Measurements from ENCODE around the gene FBXL19. TPM values are rescaled to one million over a fixed set of nuclear protein-coding genes. Genes with fewer than 3 reads are reported as not detected.
A peak's percentile ranks its signal among the peaks of the same experiment; 100 is the strongest.

FBXL19 gene
- total and polyA plus RNA-seq, 2 donors (not counting 1 experiment from before 2014, with no cell fraction given) = 3.1 to 14.5 TPM

DNA sequence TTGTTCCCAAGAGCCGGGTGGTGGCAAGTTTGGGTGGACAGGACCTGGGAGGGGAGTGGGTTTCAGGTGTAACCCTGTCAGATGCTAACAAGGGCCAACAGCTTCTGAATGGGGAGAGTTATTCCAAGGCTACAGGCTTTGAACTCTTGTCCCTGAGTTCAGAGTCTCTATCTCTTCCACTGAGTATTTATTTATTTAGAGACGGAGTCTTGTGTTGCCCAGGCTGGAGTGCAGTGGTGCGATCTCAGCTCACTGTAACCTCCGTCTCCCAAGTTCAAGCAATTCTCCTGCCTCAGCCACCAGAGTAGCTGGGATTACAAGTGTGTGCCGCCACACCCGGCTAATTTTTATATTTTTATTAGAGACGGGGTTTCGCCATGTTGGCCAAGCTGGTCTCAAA, 31.6 kb downstream of the FBXL19 start:
- H4K20me1 ChIP-seq (ENCODE audit: control insufficient read depth, extremely low read depth, insufficient read depth, low read length) = no peaks in the 10 kb centered on the region
- peaks cover 12% of the 10 kb centered on the region for H3K36me3 ChIP-seq (ENCODE audit: control insufficient read depth, insufficient read depth, low read length)
- H3K9me3 ChIP-seq (ENCODE audit: control insufficient read depth, insufficient read depth, low read depth, low read length) = no peaks in the 10 kb centered on the region
- peaks cover 16% of the 10 kb centered on the region for H3K4me1 ChIP-seq (ENCODE audit: control insufficient read depth, extremely low read depth, insufficient read depth, low read length)
- no peak overlapping the region for H3K4me3 ChIP-seq (replicated peaks in 1 of 4; ENCODE audit: control extremely low read depth in 1 of 4, insufficient read depth in 1 of 4, low read depth in 3 of 4, low read length in 4 of 4)
- no peak overlapping the region for H3K9ac ChIP-seq (ENCODE audit: insufficient read depth, low read length)
- peaks cover 15% of the 10 kb centered on the region for H3K79me2 ChIP-seq (ENCODE audit: control insufficient read depth, insufficient read depth, low read length)
- no peak for DNase-seq (ENCODE audit: low read depth in 2 of 2)
- H3K27me3 ChIP-seq (ENCODE audit: control insufficient read depth, insufficient read depth, low read length) = no peaks in the 10 kb centered on the region
- H3K27ac ChIP-seq (ENCODE audit: insufficient read depth, low read length) = no peak overlapping the region
- H3K4me2 ChIP-seq (ENCODE audit: extremely low read depth, insufficient read depth, low read length) = no peak overlapping the region
- H2AFZ ChIP-seq (ENCODE audit: low read length) = no peak overlapping the region
- TF ChIP-seq EZH2 (IDR thresholded peaks at IDR 0.05; ENCODE audit: low read length, missing control alignments) = no peak
- TF ChIP-seq, protein P1, sequence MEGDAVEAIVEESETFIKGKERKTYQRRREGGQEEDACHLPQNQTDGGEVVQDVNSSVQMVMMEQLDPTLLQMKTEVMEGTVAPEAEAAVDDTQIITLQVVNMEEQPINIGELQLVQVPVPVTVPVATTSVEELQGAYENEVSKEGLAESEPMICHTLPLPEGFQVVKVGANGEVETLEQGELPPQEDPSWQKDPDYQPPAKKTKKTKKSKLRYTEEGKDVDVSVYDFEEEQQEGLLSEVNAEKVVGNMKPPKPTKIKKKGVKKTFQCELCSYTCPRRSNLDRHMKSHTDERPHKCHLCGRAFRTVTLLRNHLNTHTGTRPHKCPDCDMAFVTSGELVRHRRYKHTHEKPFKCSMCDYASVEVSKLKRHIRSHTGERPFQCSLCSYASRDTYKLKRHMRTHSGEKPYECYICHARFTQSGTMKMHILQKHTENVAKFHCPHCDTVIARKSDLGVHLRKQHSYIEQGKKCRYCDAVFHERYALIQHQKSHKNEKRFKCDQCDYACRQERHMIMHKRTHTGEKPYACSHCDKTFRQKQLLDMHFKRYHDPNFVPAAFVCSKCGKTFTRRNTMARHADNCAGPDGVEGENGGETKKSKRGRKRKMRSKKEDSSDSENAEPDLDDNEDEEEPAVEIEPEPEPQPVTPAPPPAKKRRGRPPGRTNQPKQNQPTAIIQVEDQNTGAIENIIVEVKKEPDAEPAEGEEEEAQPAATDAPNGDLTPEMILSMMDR (conservative IDR thresholded peaks at IDR 0.05 in 1 of 2, IDR thresholded peaks at IDR 0.05 in 1 of 2; ENCODE audit: low read depth in 1 of 2, low read length in 2 of 2) = no peak

DNA sequence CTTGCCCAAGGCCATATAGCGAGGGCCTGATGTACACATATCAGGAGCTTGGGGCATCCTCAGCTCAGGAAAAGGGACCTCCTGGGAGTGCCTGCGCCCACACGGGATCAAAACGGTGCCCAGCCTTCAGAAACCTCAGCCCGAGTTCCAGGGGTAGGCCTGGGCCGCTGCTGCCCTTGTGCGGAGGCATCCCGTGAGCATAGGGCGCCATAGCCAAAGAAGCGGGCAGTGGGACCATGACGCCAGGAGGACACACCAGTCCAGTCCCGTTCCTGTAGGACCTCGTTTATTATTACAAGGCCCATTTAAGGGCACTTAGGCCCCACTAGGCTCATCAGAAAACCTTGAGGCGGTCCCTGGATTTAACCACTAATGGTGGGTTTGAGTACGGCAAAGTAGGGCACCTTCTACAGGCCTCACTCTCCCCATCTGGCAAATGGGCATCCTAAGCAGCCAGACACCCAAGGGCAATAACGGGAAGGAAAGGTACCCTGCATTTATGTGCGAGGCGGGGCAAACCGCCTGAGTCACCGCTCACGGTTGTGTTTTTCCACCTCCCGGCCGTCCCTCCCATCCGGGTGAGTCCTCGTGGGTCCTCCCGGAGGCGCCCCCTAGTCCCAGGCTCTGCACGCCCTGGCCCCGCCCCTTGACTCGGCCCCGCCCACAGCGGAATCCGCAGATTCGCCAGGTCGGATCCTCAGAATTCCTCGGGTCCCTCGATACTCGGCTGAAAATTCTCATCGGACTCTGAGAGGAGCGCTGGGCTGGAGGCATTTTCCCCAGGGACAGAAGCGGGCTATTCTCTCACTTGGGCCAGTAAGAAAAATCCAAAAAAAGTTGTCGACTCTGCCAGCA, 33.5 kb downstream of the FBXL19 start:
- Histone ChIP-seq H3K79me2 (ENCODE audit: control insufficient read depth, insufficient read depth, low read length) (peaks cover 12% of the 10 kb centered on the region), H2AFZ (ENCODE audit: low read length) (peak overlapping the region; percentile 89), H4K20me1 (ENCODE audit: control insufficient read depth, extremely low read depth, insufficient read depth, low read length) (no peaks in the 10 kb centered on the region), H3K36me3 (ENCODE audit: control insufficient read depth, insufficient read depth, low read length) (peaks cover 23% of the 10 kb centered on the region), H3K9me3 (ENCODE audit: control insufficient read depth, insufficient read depth, low read depth, low read length) (no peaks in the 10 kb centered on the region), H3K4me3 (replicated peaks in 1 of 4; ENCODE audit: control extremely low read depth in 1 of 4, insufficient read depth in 1 of 4, low read depth in 3 of 4, low read length in 4 of 4) (peak overlapping the region; percentile 76 to 94 (median 83)), H3K27me3 (ENCODE audit: control insufficient read depth, insufficient read depth, low read length) (no peaks in the 10 kb centered on the region), H3K9ac (ENCODE audit: insufficient read depth, low read length) (peak overlapping the region; percentile 100), H3K27ac (ENCODE audit: insufficient read depth, low read length) (peak overlapping the region; percentile 94), H3K4me2 (ENCODE audit: extremely low read depth, insufficient read depth, low read length) (peak overlapping the region; percentile 89), H3K4me1 (ENCODE audit: control insufficient read depth, extremely low read depth, insufficient read depth, low read length) (peaks cover 3% of the 10 kb centered on the region)
- no peak for TF ChIP-seq EZH2 (IDR thresholded peaks at IDR 0.05; ENCODE audit: low read length, missing control alignments)
- TF ChIP-seq, protein P1 (conservative IDR thresholded peaks at IDR 0.05 in 1 of 2, IDR thresholded peaks at IDR 0.05 in 1 of 2; ENCODE audit: low read depth in 1 of 2, low read length in 2 of 2) = peak in 1 of 2 donors; percentile 21
- DNase-seq (ENCODE audit: low read depth in 2 of 2) = peak; percentile 84 to 86

DNA sequence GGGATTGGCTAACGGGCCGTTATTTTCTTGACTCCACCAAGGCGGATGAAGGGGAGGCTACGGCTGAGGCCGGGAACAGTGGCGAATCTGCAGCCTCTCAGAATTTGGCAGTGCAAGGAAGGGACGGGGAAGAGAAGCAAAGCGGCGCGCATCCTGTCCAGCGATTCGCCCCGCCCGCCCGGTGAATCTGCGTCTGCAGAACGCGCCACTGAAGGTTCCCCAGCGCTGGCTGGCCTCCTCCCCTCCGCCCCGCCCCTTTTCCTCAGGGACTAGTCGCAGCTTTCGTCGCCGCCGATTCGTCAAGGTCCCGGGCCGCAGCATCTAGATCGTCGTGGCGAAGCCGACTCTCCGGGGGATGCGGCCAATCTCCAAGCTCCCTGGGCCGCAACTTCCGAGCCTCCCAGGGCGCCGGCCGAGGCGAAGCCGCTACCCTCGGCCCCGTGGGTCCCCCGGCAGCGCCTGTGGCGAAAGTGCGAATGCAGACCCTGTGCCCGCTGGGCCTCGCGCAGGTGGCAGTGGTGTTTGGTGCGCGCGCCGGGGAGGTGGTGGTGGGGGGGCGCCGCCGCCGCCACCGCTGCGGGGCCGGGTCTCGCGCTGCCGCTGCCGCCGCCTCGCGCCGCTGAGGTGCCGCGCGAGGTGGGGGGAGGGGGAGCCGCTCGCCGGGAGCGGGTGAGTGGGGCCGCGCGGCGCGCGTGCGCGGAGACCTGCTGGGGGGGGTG, 34.2 kb downstream of the FBXL19 start, which contains the start of gene SETD1A:
Gene SETD1A, plus strand, starts transcription at position 299 of the 719 bp plus-strand sequence. CDS start 978 bp downstream, outside the sequence.
- peaks cover 23% of the 10 kb centered on the region for H3K36me3 ChIP-seq (ENCODE audit: control insufficient read depth, insufficient read depth, low read length)
- H3K9me3 ChIP-seq (ENCODE audit: control insufficient read depth, insufficient read depth, low read depth, low read length) = no peaks in the 10 kb centered on the region
- TF ChIP-seq, protein P1 (conservative IDR thresholded peaks at IDR 0.05 in 1 of 2, IDR thresholded peaks at IDR 0.05 in 1 of 2; ENCODE audit: low read depth in 1 of 2, low read length in 2 of 2) = no peak
- TF ChIP-seq EZH2 (IDR thresholded peaks at IDR 0.05; ENCODE audit: low read length, missing control alignments) = no peak
- H4K20me1 ChIP-seq (ENCODE audit: control insufficient read depth, extremely low read depth, insufficient read depth, low read length) = no peaks in the 10 kb centered on the region
- H3K4me2 ChIP-seq (ENCODE audit: extremely low read depth, insufficient read depth, low read length) = peak within 1 kb of the TSS; percentile 92
- peak within 1 kb of the TSS; percentile 79 to 94 (median 83) for H3K4me3 ChIP-seq (replicated peaks in 1 of 4; ENCODE audit: control extremely low read depth in 1 of 4, insufficient read depth in 1 of 4, low read depth in 3 of 4, low read length in 4 of 4)
- H3K27ac ChIP-seq (ENCODE audit: insufficient read depth, low read length) = peak within 1 kb of the TSS; percentile 94
- peaks cover 3% of the 10 kb centered on the region for H3K4me1 ChIP-seq (ENCODE audit: control insufficient read depth, extremely low read depth, insufficient read depth, low read length)
- peak; percentile 96 to 98 for DNase-seq (ENCODE audit: low read depth in 2 of 2)
- peak within 1 kb of the TSS; percentile 100 for H3K9ac ChIP-seq (ENCODE audit: insufficient read depth, low read length)
- H3K27me3 ChIP-seq (ENCODE audit: control insufficient read depth, insufficient read depth, low read length) = no peaks in the 10 kb centered on the region
- H2AFZ ChIP-seq (ENCODE audit: low read length) = peak within 1 kb of the TSS; percentile 89
- H3K79me2 ChIP-seq (ENCODE audit: control insufficient read depth, insufficient read depth, low read length) = peaks cover 12% of the 10 kb centered on the region

Measured in fibroblast of lung (primary cell).